DMS153 (cell line): ENCODE data around the gene CAMK2D.

Experiments
- DNase-seq: peaks from one replicate; lab custom pipeline; 2025; lab: John Stamatoyannopoulos, UW

Gene CAMK2D

GRCh38 chr4:113682730-113683537 is 78.6 kb downstream of the CAMK2D start:
- peak; percentile 90 for DNase-seq

GRCh38 chr4:113678641-113679040 is 82.9 kb downstream of the CAMK2D start:
- no peak for DNase-seq

- DNase-seq: no peak
Measured at GRCh38 chr4:113677325-113677724, 84.2 kb downstream of the CAMK2D start.

- peak; percentile 2 for DNase-seq
Measured at GRCh38 chr4:113675731-113676697, 85.5 kb downstream of the CAMK2D start.

- no peak for DNase-seq
Measured at GRCh38 chr4:113674733-113675132, 86.8 kb downstream of the CAMK2D start.

- DNase-seq: peak; percentile 20
Measured at GRCh38 chr4:113674251-113674650, 87.3 kb downstream of the CAMK2D start.

- DNase-seq: no peak
Measured at GRCh38 chr4:113673450-113673849, 88.1 kb downstream of the CAMK2D start.

GRCh38 chr4:113666386-113667114 is 95.0 kb downstream of the CAMK2D start:
- no peak for DNase-seq

GRCh38 chr4:113665036-113665435 is 96.5 kb downstream of the CAMK2D start:
- DNase-seq: no peak

- no peak for DNase-seq
Measured at GRCh38 chr4:113662581-113662980, 99.0 kb downstream of the CAMK2D start.

- DNase-seq: no peak
Measured at GRCh38 chr4:113659127-113659526, 102.4 kb downstream of the CAMK2D start.

GRCh38 chr4:113657586-113658233 is 103.8 kb downstream of the CAMK2D start:
- peak; percentile 44 for DNase-seq

- no peak for DNase-seq
Measured at GRCh38 chr4:113653871-113654270, 107.7 kb downstream of the CAMK2D start.

GRCh38 chr4:113646442-113646822 is 115.1 kb downstream of the CAMK2D start:
- peak; percentile 20 for DNase-seq

GRCh38 chr4:113645771-113646441 is 115.6 kb downstream of the CAMK2D start:
- peak; percentile 73 for DNase-seq

GRCh38 chr4:113645288-113645687 is 116.2 kb downstream of the CAMK2D start:
- no peak for DNase-seq

- DNase-seq: no peak
Measured at GRCh38 chr4:113644398-113644797, 117.1 kb downstream of the CAMK2D start.

- no peak for DNase-seq
Measured at GRCh38 chr4:113643505-113643904, 118.0 kb downstream of the CAMK2D start.

- no peak for DNase-seq
Measured at GRCh38 chr4:113641025-113641431, 120.5 kb downstream of the CAMK2D start.

- no peak for DNase-seq
Measured at GRCh38 chr4:113639326-113639725, 122.2 kb downstream of the CAMK2D start.

GRCh38 chr4:113638562-113638832 is 123.0 kb downstream of the CAMK2D start:
- DNase-seq: no peak
